GM18951 (cell line): Measurements from ENCODE around the gene NPB.

ENCODE experiments used
- POLR2A ChIP-seq: IDR thresholded peaks from 4 replicates; pipeline ENCODE4 v1.6.1; 2011; ENCODE audit warnings: mild to moderate bottlenecking; ENCODE audit not compliant: insufficient read length, insufficient read depth; ENCODE audit errors: extremely low read depth
- in situ Hi-C: fragments of 300-500 bp; cut with MboI; formaldehyde crosslinking; loops from one replicate; pipeline ENCODE4 v1.12.0; 2022; ENCODE audit warnings: low sequenced_read_pairs, mixed read lengths, inconsistent platforms; ENCODE audit not compliant: unreplicated experiment

The NPB gene

DNA sequence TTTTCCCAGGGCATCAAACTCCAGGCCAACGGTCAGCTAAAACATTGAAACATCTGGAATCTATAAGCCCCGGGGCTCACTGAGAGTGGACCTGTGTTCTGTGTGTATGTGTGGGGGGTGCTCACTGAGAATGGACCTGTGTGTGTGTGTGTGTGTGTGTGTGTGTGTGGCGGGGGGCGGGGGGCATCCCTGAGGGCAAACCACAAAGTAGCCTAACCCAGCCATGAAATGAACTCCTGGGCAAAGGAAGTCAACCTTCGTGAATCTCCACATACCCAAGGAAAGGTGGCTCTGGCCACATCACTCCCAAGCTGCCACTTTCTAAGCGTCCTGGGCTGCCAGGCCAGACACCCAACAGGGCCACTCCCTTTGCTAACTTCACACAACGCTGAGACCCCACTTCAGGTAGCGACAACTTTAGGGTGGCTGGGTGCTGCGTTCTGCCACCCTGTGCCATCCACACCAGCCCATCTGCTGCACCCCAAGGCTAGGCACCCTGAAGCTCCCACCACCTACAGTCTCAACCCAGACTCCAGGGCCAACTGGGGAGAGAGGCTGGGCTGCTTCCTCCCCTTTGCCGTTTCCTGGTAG lies 23.9 kb downstream of the NPB start:
- in situ Hi-C loops: no loop called here
- TF ChIP-seq POLR2A: no peak

DNA sequence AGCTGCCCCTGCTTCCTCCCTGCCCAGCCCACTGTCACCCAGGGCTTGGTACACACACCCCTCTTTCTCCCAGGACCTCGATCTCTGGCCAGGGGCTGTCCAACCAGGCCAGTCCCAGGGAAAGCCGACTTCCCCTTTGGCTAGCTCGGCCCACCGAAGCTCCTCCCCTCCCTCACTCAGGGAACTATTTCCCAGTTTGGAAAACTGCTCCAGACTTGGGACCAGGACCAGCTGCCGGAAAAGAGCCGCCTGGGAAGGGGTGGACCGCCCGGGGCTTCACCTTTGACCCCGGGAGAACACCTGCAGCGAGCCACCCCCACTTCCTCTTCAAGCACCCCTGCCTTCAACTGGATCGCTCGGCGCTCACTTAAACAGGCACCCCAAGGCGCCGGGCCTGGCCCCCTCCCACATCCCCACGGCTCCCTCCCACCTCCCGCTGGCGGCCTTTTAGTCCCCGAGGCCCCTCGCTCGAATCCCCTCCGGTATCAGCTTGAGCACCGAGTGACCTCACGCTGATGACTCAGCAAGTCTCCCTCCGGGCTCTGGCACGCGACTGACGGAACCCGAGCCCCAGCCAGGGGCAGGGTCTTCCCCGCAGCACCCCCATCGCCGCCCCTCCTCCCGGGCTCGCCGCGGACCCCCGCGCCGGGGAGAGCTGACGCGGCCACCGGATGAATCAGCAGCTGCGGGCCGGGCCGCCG lies 24.6 kb downstream of the NPB start:
- in situ Hi-C loops: no loop called here
- TF ChIP-seq POLR2A: peak; percentile 22

DNA sequence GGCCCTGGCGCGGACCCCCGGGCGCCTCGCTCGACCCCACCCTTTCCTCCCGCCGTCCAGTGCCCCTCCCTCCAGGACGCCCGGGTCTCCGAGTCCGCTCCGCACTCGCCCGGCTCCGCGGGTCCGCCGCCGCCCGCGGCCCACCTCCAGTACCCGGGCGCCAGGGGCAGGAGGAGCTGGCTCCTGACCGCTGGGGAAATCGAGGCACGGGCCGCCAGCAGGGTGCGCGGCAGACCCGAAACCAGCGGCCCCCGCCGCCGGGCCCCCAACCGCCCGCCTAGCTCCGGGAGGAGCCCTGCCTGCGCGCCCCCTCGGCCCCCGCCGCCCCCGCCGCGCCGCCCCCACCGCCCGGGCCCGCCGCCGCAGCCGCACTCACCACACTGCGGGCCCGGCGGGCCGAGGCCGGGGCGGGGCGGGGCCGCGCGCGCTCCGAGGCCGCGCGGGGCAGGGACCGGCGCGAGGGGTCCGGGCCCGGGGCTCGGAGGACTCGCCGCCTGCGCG lies 25.2 kb downstream of the NPB start:
- no peak for TF ChIP-seq POLR2A
- in situ Hi-C loops: no loop called here

DNA sequence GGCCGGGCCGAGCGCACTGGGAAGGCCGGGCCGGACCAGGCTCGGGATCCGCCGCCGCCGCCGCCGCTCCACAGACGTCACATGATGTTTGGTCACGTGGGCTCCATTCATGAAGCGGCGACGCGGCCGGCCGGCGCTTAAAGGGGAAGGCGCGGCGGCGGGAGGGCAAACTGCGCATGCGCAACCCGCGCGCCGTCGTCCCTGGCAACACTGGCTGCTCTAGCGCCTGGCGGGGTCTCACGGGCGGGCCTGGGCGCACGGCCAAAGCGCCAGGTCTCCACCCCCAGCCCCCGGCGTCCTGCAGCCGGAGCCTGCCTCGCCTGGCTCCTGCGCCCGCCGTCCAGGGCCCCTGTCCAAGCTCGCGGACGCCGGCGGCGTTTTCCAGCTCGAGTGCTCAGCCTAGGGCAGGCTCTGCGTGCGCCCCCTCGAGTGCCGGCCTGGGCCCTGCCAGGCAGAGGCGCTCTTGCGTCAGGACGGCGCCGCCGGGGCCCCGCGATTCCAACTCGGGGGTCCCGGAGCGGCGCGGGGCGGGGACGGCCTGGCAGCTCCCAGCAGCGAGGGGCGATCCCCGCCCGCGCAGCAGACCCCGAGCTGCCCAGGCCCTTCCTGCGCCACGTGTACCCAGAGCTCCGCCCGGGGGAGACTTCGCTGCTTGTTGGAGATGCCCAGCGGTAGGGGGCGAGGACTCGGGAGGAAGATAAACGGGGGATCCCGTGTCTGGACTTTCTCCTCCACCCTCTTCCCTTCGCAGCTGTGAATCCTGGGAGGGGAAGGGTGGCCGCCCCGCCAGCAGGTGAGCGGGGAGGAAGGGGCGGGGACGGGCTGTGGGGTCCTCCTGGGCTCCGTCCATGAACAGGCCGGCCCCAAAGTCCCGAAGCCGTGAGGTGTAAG lies 25.9 kb downstream of the NPB start, which contains the start of gene MAFG:
Gene MAFG (minus strand): TSS at position 83 of the 891 bp plus-strand sequence. CDS start 4,550 bp downstream, outside the sequence.
- in situ Hi-C loops: no loop called here
- peak; percentile 47 for TF ChIP-seq POLR2A

DNA sequence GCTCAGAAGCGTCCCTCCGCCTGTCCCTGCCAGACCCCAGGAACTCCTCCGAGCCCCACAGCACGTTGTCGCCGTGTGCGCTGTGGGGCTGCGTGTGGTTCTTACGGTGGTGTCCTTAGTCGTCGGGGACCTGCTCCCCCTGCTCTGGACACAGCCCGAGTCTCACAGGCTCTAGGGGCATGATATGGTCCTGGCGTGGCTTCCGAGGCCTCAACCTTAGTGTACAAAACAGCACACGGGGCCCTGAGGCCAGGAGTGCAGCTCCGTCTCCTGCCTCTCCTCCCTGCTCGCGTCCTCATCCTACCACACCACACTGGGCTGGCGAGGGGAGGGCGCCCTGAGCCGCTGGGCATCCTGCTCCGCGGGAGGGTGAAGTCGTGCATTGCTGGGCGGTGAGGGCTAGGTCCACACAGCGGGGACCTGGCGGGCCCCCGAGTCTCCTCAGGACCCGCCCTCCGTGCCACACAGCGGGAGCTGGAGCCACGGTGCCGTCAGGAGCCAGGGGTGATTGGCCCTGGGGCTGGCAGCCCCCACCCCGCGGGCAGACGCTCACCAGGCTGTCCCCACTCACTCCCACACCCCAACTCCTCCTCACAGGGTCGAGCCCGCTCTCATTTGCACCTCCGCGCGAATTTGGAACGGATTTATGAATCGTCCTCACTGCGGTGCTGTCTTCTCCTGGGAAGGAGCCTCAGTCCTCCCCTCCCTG lies 26.7 kb downstream of the NPB start:
- no peak for TF ChIP-seq POLR2A
- in situ Hi-C loops: no loop called here

DNA sequence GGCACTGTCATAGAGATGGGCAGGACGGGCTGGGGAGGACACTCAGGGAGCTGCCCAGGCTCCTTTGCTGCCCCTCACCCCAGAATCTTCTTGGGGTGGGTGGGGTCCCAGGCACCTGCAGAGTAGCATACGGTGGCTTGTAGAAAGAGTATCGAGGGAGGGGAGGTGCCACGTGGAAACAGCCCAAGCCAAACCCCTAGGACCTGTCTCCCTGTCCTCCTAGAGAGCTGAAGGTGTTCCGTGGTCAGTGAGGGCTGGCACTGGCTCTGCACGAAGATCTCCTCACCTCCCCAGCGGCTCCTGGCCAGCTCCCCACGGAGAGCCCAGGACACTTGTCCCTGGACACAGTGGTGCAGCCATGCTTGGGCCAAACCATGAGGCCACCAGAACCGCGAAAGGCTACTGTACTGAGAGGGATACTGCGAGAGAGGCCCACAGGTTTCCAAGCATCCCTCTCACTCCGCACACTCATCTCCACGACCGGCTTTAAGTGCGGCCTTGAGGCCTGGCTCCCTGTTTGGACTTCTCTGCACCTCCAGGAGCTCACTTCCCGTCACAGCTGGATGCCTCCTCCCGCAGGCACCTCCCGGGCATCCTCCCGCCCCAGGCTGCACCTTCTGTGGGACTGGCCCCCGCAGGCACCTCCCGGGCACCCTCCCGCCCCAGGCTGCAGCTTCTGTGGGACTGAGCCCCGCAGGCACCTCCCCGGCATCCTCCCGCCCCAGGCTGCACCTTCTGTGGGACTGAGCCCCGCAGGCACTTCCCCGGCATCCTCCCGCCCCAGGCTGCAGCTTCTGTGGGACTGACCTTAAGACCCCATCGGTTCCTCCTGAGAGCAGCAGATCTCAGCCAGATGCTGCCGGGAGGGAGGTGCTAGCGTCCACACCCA lies 27.5 kb downstream of the NPB start:
- no peak for TF ChIP-seq POLR2A
- in situ Hi-C loops: no loop called here

DNA sequence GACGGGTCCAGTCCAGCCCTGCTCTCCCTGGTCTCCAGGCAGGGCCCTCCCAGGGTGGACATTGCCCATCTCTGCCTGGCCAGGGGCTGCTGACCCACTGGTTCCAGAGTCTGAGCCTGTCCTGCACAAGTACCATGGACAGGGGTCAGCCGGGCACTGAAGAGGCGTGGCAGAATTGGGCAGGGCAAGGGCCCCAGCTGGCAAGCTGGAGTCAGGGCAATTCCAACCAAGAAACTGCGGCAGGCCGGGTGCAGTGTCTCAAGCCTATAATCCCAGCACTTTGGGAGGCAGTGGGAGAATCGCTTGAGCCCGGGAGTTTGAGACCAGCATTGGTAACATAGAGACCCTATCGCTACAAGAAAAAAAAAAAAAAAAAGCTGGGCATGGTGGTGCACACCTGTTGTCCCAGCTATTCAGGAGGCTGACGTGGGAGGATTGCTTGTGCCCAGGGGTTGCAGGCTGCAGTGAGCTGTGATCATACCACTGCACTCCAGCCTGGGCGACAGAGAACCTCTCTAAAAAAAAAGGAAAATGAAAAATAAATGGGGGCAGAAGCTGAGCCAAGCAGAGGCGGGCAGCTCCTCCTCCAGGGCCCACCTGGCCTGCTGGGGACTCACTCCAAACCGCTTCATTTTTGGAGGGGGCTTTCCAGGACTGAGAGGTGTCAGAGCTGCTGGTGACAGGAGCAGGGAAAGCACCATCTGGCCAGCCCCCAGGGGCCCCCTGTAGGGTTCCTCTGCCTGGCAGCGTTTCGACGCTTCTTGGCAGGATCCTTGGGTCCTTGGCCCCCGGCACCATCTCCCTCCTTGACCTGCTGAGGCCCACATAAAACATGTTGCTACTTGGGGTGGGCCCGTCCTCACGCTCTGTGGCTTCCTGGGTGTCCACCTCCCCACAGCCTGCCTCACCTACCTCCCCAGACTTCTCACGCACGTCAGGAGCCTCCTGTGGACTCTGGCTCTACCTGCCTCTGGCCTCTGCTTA lies 28.4 kb downstream of the NPB start:
- in situ Hi-C loops: no loop called here
- no peak for TF ChIP-seq POLR2A

DNA sequence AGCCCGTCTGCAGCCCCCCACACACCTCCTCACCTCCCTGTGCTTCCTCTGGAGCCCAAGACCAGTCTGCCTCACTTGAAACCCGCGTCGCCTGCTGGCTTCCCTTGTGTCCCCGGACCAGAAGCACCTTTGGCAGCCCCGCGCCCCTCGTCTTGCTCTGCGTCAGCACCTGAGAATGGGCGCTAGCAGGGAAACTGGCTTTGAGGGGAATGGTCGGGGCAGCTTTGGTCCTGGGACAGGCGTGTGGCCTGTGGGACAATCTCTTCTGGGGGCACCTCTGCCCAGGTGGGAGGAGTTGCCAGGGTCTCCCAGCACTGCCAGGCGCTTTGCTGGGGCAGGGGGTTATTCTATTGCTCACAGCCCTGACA lies 29.1 kb downstream of the NPB start:
- no peak for TF ChIP-seq POLR2A
- in situ Hi-C loops: no loop called here

DNA sequence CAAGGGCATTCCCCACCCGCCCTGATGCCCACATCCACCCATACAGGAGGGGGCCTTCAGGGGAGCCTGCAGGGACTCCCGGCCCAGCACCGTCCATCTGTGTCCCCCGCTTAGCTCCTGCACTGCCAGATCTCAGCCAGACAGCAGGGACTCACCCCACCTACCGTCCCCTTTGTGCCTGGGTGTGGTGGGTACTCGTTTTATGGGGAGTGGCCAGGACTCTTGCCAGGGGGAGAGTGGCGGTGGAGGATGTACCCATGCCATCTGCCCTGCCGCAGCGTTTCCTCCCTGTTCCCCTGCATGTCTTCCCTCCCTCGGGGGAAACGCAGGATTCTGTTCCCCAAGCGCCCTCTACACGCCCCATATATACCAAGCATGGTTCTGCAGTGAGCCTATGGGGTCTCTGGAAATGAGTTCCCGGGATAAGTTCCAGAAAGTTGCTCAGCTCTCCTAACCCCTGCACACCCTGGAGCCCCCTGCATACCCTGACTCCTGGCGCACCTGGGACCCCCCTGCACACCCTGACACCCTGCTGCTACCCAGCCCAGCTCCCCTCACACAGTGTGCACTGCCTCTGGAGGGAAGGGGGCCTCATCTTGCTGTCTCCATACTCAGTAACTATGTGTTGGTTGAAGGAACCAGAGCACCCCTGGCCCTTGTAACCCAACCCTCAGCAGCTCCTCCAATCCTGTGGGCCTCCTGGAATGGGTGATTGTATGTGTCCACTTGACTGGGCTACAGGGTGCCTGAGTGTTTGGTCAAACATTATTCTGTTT lies 29.7 kb downstream of the NPB start:
- in situ Hi-C loops: no loop called here
- no peak for TF ChIP-seq POLR2A

DNA sequence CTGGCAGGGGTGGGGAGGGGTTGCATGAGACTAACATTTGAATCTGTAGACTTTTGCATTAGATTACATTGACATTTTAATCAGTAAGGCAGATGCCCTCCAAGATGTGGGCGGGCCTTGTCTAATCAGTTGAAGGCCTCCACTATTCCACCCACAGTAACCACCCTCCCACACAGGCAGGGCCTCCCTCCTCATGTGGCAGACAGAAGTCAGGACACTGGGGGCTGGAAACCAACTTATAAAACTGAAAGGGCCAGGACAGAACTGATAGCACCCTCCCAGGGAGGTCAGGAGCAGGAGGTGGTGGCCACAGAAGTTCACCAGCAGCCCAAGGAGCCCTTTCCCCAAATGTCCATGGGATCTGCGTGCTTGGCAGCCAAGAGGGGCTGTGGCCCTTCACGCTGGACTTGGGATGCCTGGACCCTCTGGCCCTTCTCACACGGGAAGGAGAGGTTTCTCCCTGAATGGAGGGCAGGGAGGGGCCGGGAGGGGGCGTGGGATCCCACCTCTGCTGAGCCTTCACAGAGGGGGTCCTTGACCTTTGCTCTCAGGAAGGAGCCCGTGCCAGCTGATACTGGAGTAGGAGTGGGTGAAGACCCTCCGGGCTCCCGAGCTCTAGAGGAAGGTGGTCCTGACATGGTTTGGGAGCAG lies 30.4 kb downstream of the NPB start:
- in situ Hi-C loops: no loop called here
- no peak for TF ChIP-seq POLR2A

DNA sequence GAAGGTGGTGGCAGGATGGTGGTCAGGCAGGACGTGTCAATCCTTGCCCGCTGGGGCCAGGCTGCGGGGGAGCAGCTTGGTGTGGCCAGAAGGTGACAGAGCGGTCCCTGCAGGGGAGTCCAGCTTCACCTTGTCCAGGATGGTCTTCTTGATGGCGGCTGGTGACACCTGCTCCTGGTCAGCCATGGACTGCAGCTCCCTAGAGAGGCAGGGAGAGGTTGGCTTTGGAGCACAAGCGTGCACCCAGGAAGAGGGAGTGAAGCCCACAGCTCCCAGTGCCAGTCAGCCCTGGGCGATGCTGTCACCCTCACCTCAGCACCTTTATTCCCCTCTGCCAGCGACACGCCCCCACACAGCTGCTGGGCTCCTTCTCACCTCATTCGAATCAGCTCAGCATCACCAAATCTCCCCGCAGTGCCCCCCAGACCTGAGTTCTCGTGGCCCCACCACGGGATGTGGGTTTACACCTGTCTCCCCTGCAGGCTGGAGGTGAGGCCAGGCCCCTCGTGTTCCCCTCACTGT lies 31.2 kb downstream of the NPB start:
- peak; percentile 7 for TF ChIP-seq POLR2A
- in situ Hi-C loops: no loop called here
